NCI-H2196 treated with DMSO at 0.1 percent for 48 hours (cell line): ENCODE results near the gene MBD3L5.
"Not testable (repeated sequence)": the region's sequence is repeated elsewhere in the genome, so short reads cannot be mapped to it uniquely, and the experiment has no call there.

Experiments used
- DNase-seq: peaks from one replicate; lab custom pipeline; 2025; ENCODE audit not compliant: unreplicated experiment; lab: John Stamatoyannopoulos, UW

Gene MBD3L5

GRCh38 chr19:7030278-7030677 is at the start of gene MBD3L5:
Gene MBD3L5, plus strand, starts transcription at chr19:7030578. Its CDS starts 34 bp downstream, at chr19:7030612.
- DNase-seq, result not testable (repeated sequence)

- DNase-seq, result no peak
Observed at GRCh38 chr19:6983448-6983847, 46.9 kb upstream of the MBD3L5 start.

DNA sequence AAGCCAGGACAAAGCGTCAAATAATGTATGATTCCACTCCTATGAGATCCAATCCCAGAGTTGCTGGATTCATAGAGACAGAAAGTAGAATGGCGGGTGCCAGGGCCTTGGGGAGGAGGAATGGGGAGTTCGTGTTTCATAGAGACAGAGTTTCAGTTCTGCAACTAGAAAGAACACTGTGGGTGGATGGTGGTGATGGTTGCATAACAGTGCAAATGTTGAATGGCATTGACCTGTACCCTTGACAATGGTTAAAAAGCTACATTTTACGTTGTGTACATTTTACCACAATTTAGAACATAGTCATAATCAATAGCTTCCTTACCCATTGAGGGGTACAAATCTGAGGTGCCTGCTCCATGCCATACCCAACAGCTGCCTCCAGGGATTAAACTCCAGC is 42.5 kb upstream of the MBD3L5 start:
- no peak for DNase-seq

DNA sequence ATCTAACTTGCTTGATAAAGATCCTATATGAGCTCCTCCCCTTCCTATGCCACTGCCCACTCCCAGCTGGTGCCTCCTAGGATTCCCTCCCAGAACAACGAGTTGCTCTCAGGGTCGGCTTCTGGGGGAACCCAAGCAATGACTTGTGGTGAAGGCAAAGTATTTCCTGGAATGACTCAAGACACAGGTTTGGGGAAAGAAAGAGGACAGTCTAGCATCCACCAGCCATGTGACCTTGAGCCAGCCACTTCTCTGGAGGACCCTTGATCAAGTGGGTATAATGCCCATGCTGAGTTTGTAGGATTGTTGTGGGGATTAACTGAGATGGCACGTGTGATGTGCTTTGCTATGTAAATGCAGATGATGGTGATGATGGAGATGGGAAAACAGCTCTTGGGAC is 42.1 kb upstream of the MBD3L5 start:
- no peak for DNase-seq

- DNase-seq, result no peak
Observed at GRCh38 chr19:6995054-6995453, 35.3 kb upstream of the MBD3L5 start.

DNA sequence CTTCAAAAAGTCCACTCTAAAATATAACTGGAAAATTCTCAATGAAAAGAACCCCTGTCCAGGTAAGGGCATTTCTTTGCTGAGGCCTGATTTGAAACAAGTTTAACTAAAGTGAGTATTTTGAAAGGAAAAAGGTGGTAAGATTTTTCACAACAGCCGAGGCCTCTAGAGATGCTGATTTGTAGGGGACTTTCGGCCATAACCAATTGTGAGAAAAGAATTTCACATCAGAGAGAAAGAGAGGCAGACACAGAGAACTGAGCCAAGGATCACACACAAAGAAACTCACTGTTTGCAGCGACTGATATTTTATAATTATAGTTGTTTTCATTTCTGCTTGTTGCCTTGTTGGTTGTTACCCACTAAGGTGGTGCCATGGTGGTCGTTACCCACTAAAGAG is 33.6 kb upstream of the MBD3L5 start:
- no peak for DNase-seq

DNA sequence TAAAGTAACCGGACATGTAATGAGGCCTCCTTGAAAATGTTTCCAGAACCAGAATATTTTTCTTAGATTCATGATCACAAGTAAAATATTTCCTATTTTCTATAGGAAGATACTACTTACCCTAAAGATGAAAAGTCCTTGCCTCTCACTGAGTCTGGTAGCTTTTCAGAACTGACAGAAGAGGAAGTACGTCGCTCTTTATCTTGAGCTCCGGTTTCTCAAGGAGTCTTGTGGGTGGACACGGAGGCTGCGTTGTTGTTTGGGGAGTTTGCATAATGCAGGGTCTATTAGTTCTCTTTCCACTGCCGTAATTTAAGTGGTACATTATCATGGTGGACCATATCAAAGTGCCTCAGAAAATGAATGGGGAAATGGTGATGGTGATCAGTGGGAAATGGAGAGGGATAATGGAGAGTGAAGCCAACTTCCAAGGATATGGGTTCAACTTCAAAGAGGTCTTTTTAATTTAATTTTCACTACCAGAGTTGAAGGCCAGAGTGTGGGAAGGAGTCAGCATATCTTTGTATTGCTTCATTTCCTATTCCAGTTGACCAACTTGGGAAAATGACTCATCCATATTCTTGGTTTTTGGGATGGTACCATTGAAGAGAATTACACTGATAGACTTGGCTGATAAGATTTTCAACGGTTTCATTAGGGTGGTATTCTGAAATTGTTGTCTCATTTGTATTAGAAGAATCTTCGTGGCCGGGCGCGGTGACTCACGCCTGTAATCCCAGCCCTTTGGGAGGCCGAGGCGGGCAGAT is 32.5 kb upstream of the MBD3L5 start:
- DNase-seq, result no peak

- no peak for DNase-seq
Observed at GRCh38 chr19:6999933-7000332, 30.4 kb upstream of the MBD3L5 start.

GRCh38 chr19:7000333-7000732 is 30.0 kb upstream of the MBD3L5 start:
- no peak for DNase-seq

DNA sequence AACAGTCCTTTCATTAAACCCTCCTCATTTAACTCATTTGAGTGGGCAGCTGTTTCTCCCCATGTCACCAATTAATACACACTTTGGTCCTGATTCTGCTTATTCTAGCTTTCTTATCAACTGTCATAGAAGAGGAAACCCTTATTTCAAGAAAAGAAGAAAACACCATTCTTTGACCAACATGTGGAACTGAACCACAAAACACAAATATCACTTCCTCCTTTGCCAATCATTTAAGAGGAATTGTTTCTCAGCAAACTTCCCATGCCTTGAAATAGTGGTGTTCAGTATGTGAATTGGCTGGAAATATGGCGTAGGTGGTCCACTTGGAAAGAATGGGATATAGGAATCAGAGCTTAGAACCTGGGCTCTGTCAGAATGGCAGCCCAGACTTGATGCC is 29.6 kb upstream of the MBD3L5 start:
- DNase-seq, result no peak

GRCh38 chr19:7004313-7004931 is 26.0 kb upstream of the MBD3L5 start:
- peak; percentile 12 for DNase-seq

- DNase-seq, result no peak
Observed at GRCh38 chr19:7006135-7006704, 24.2 kb upstream of the MBD3L5 start.

DNA sequence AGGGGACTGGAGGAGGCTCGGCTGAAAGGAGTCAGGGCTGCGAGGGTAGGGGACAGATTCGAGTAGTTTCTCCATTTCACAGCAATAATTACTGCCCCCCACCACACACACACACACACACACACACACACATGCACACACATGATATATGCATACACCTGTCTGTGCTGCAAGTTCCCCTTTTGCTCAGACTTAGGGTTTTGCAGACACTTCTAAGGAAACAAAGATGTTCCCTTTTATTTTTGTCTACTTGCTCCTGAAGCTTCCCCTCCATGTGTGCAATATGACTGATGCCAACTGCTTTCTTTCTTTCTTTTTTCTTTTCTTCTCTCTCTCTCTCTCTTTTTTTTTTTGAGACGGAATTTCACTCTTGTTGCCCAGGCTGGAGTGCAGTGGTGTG is 22.5 kb upstream of the MBD3L5 start:
- no peak for DNase-seq

GRCh38 chr19:7010722-7011593 is 19.4 kb upstream of the MBD3L5 start:
- DNase-seq, result no peak

- DNase-seq, result no peak
Observed at GRCh38 chr19:7013678-7014077, 16.7 kb upstream of the MBD3L5 start.

- DNase-seq, result no peak
Observed at GRCh38 chr19:7018828-7019227, 11.6 kb upstream of the MBD3L5 start.

- not testable (repeated sequence) for DNase-seq
Observed at GRCh38 chr19:7021331-7021730, 9.0 kb upstream of the MBD3L5 start, which contains the start of gene MBD3L2B. Gene MBD3L2B, minus strand, starts transcription at chr19:7021431. Its CDS starts 34 bp downstream, at chr19:7021397.

DNA sequence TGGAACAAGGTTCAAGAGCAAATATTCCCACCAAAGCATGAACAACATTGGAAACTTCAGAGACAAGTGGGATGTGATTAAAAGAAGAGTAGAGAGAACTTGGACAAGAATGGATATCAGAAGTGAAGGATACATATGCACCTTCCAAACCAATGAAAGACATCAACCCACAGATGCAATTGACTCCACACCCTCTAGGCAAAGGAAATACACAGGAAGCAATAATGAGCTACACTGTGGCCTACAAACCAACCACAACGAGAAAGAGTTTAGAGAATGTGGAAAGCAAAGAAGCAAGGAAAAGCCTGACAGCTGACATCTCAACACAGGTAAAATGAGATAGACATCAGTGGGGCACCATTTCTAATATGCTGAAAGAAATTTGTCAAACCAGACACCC is 1.6 kb upstream of the MBD3L5 start:
- not testable (repeated sequence) for DNase-seq

DNA sequence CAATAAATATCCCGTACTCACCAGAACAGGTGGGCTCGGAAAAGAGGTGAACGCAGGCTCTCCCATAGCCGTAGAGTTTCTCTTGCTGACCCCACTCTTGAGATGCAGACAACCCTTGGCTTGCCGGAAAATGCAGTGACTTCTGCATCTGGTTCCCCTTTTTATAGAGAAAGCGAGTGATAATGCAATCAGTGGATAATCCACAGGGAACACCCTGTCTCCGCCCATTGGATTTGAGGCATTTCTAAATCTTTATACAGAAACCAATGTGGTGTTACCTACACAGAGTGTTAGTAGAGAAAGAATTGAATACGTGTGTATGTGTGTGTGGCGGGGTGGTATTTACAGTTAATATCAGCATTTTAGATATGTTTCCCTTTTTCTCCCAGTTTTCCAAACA is 9.7 kb downstream of the MBD3L5 start, which contains the start of gene MBD3L4:
Gene MBD3L4 (minus strand): TSS at position 101 of the 400 bp plus-strand sequence. CDS start 35 bp downstream, at position 66.
- DNase-seq, result not testable (repeated sequence)

GRCh38 chr19:7041563-7041962 is 11.2 kb downstream of the MBD3L5 start:
- not testable (repeated sequence) for DNase-seq

- DNase-seq, result not testable (repeated sequence)
Observed at GRCh38 chr19:7049021-7049420, 18.6 kb downstream of the MBD3L5 start, which contains the start of gene MBD3L2. Gene MBD3L2, plus strand, starts transcription at chr19:7049321. Its CDS starts 53 bp downstream, at chr19:7049374.
